ENCODE data around the gene RPP25.

- TF ChIP-seq POLR2A (IDR thresholded peaks at IDR 0.05; ENCODE audit: low read depth, low read length): no peak
- TF ChIP-seq POLR2AphosphoS5 (IDR thresholded peaks at IDR 0.05; ENCODE audit: low read depth, low read length): no peak
Measured at GRCh38 chr15:74958908-74959585, 2.5 kb upstream of the RPP25 start.
